ENCODE data around the gene C2CD4C.

GRCh38 chr19:368630-369024, 40.3 kb downstream of the C2CD4C start:
- TF ChIP-seq POLR2A (IDR thresholded peaks at IDR 0.05; ENCODE audit: borderline replicate concordance, extremely low read depth, insufficient read depth, insufficient read length) (no peak), RAD21 (IDR thresholded peaks at IDR 0.05; ENCODE audit: low read depth) (no peak), CTCF (IDR thresholded peaks at IDR 0.05 in 2 of 3, conservative IDR thresholded peaks at IDR 0.05 in 1 of 3; ENCODE audit: borderline replicate concordance in 1 of 3, insufficient read depth in 1 of 3, low read depth in 2 of 3, low read length in 2 of 3) (no peak), MAX (IDR thresholded peaks at IDR 0.05) (no peak), ZNF274 (IDR thresholded peaks at IDR 0.05; ENCODE audit: low read depth, low read length) (no peak)

Measured in HCT116 (cell line).